ENCODE data around the gene TRPM1. TPM values are rescaled to one million over a fixed set of nuclear protein-coding genes. Genes with fewer than 3 reads are reported as not detected.

The TRPM1 gene
- total and polyA plus RNA-seq, 4 experiments from 2014 or later, result not detected

- Mint-ChIP-seq H3K27ac (no peak overlapping the region), H3K36me3 (peaks cover 0 to 2% of the 10 kb centered on the region in 2 donors), H3K27me3 (peaks cover 3 to 17% of the 10 kb centered on the region in 2 donors), H3K4me3 (no peak overlapping the region), H3K9me3 (peaks cover 0 to 27% (median 17%) of the 10 kb centered on the region in 8 donors), H3K4me1 (no peaks in the 10 kb centered on the region)
- H3K27ac ChIP-seq (ENCODE audit: low read depth, low read length), result no peak overlapping the region
- intact Hi-C loops (cut with micrococcal nuclease), result no loop called here
- CTCF ChIA-PET (ENCODE audit: partially characterized antibody), result interaction anchor here (2.3 kb wide), 1 partner anchor 13 kb away, joined by 8 read pairs; no protein-coding TSS in a partner anchor
- DNase-seq, result no peak
- no peak overlapping the region for H3K4me3 ChIP-seq (ENCODE audit: low read length in 2 of 2)
- POLR2A ChIA-PET (ENCODE audit: partially characterized antibody), result no interaction called here
- no peaks in the 10 kb centered on the region for H3K9me3 ChIP-seq (ENCODE audit: control insufficient read depth in 1 of 2, low read length in 2 of 2)
- no peaks in the 10 kb centered on the region for H3K36me3 ChIP-seq (ENCODE audit: insufficient read depth, low read length)
- no peaks in the 10 kb centered on the region for H3K4me1 ChIP-seq (ENCODE audit: insufficient read depth, low read length)
- H3K27me3 ChIP-seq (ENCODE audit: insufficient read depth, low read length), result no peaks in the 10 kb centered on the region
Measured at GRCh38 chr15:31116423-31117030, 15.0 kb upstream of the TRPM1 start.

- ChIA-PET POLR2A (ENCODE audit: partially characterized antibody) (no interaction called here), CTCF (ENCODE audit: partially characterized antibody) (interaction anchor here (0.5 to 1.7 kb wide), 3 partner anchors 16 to 259 kb away, joined by 3 to 5 read pairs (median 3); no protein-coding TSS in a partner anchor)
- no peak overlapping the region for H3K4me3 ChIP-seq (ENCODE audit: low read length in 2 of 2)
- Mint-ChIP-seq H3K4me3 (no peak overlapping the region), H3K27ac (no peak overlapping the region), H3K27me3 (peaks cover 6 to 12% of the 10 kb centered on the region in 2 donors), H3K9me3 (peaks cover 0 to 18% (median 13%) of the 10 kb centered on the region in 8 donors), H3K4me1 (no peaks in the 10 kb centered on the region), H3K36me3 (peaks cover 0 to 2% of the 10 kb centered on the region in 2 donors)
- no peaks in the 10 kb centered on the region for H3K9me3 ChIP-seq (ENCODE audit: control insufficient read depth in 1 of 2, low read length in 2 of 2)
- H3K4me1 ChIP-seq (ENCODE audit: insufficient read depth, low read length), result no peaks in the 10 kb centered on the region
- no peaks in the 10 kb centered on the region for H3K27me3 ChIP-seq (ENCODE audit: insufficient read depth, low read length)
- H3K27ac ChIP-seq (ENCODE audit: low read depth, low read length), result no peak overlapping the region
- DNase-seq, result no peak
- intact Hi-C loops (cut with micrococcal nuclease), result no loop called here
- H3K36me3 ChIP-seq (ENCODE audit: insufficient read depth, low read length), result no peaks in the 10 kb centered on the region
Measured at GRCh38 chr15:31111091-31111647, 9.6 kb upstream of the TRPM1 start.

DNA sequence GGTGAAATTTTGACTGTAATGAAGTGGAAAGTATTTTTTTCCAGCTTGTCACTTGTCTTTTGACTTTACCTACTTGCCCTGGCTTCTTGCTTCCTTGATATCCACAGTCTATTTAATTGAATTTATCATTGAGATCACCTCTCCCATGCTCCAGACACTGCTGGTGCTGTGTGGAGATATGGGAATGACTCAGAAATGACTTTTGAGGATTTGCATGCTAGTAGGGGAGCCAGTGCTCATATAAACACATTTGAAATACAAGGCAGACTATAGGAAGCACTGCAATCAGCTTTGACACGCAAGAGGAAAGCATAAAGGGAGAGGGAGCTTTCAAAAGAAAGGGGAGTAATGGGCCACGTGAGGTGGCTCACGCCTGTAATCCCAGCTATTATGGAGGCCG, 7.3 kb upstream of the TRPM1 start:
- intact Hi-C loops (cut with micrococcal nuclease), result no loop called here

DNA sequence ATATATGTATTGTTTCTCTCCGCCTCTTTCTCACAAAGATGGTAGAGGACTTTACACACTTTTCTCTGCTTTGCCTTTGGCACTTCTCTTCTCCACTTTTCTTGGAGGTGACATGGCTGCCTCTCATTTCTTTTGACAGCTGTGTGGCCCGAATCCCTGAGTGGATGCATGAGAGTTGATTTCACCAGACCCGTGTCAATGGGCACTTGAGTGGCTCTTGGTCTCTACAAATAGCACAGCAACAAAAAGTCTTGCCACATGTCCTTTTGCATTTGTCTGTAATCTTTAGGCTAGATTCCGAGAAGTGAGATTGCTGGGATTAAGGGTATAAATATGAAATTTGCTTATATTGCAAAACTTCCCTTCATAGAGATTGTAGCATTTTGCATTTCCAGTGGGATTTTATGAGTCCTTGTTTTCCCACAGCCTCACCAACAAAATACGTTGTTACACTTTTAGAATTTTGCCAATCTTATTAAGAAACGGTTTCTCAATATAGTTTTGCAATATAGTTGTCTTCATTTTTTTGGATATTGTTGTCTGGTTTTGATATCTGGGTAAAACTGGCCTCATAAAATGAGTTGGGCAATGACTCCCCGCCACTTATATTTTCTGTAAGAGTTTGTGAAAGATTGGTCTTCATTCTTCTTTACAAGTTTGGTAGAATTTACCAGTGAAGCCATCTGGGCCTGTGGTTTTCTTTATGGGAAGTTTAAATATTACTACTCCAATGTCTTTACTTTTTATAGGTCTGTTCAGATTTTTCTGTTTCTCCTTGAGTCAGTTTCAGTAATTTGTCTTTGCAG, 5.2 kb upstream of the TRPM1 start:
- H3K9me3 Mint-ChIP-seq, result peaks cover 0 to 4% (median 0%) of the 10 kb centered on the region in 8 donors
- Histone ChIP-seq H3K27ac (ENCODE audit: low read depth, low read length) (no peak overlapping the region), H3K27me3 (ENCODE audit: insufficient read depth, low read length) (no peaks in the 10 kb centered on the region), H3K4me1 (ENCODE audit: insufficient read depth, low read length) (no peaks in the 10 kb centered on the region), H3K4me3 (ENCODE audit: low read length in 2 of 2) (no peak overlapping the region), H3K36me3 (ENCODE audit: insufficient read depth, low read length) (no peaks in the 10 kb centered on the region), H3K9me3 (ENCODE audit: control insufficient read depth in 1 of 2, low read length in 2 of 2) (no peaks in the 10 kb centered on the region)
- H3K36me3 Mint-ChIP-seq, result no peaks in the 10 kb centered on the region
- H3K4me3 Mint-ChIP-seq, result no peak overlapping the region
- ChIA-PET POLR2A (ENCODE audit: partially characterized antibody) (no interaction called here), CTCF (ENCODE audit: partially characterized antibody) (no interaction called here)
- peaks cover 6% of the 10 kb centered on the region in 2 donors for H3K27me3 Mint-ChIP-seq
- DNase-seq, result no peak
- no peak overlapping the region for H3K27ac Mint-ChIP-seq
- intact Hi-C loops (cut with micrococcal nuclease), result no loop called here
- no peaks in the 10 kb centered on the region for H3K4me1 Mint-ChIP-seq

More for the DNA sequence above, 7.3 kb upstream of the TRPM1 start:
- Mint-ChIP-seq H3K9me3 (peaks cover 0 to 7% (median 4%) of the 10 kb centered on the region in 8 donors), H3K36me3 (no peaks in the 10 kb centered on the region), H3K27me3 (peaks cover 6% of the 10 kb centered on the region in 2 donors), H3K27ac (no peak overlapping the region), H3K4me1 (no peaks in the 10 kb centered on the region), H3K4me3 (no peak overlapping the region)
- no peaks in the 10 kb centered on the region for H3K4me1 ChIP-seq (ENCODE audit: insufficient read depth, low read length)
- no peak overlapping the region for H3K4me3 ChIP-seq (ENCODE audit: low read length in 2 of 2)
- no peaks in the 10 kb centered on the region for H3K9me3 ChIP-seq (ENCODE audit: control insufficient read depth in 1 of 2, low read length in 2 of 2)
- ChIA-PET POLR2A (ENCODE audit: partially characterized antibody) (no interaction called here), CTCF (ENCODE audit: partially characterized antibody) (interaction anchor here (1.1 kb wide), 1 partner anchor 20 kb away, joined by 5 read pairs; no protein-coding TSS in a partner anchor)
- H3K27me3 ChIP-seq (ENCODE audit: insufficient read depth, low read length), result no peaks in the 10 kb centered on the region
- no peak overlapping the region for H3K27ac ChIP-seq (ENCODE audit: low read depth, low read length)
- no peaks in the 10 kb centered on the region for H3K36me3 ChIP-seq (ENCODE audit: insufficient read depth, low read length)
- DNase-seq, result no peak

DNA sequence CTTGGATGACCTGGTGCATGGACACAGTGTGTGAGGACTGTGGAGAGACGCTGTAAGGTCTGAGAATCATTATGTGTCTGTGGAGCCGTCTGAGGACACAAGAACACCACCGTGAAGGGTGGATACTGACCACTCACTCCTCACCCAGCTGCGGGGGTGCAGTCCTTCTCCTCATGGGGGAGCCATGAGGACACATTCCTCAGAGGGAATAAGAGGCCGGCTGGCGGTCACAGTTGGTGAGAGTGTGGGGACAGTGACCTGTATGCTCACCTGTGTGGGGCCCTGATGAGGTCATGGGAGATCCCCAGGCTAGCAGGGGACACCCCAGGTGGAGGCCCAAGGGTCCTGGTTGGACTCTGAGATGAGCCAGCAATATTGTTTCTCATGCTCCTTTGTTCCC, 2.5 kb upstream of the TRPM1 start:
- H3K36me3 Mint-ChIP-seq, result no peaks in the 10 kb centered on the region
- H3K27ac ChIP-seq (ENCODE audit: low read depth, low read length), result no peak overlapping the region
- CTCF ChIA-PET (ENCODE audit: partially characterized antibody), result no interaction called here
- intact Hi-C loops (cut with micrococcal nuclease), result no loop called here
- H3K4me3 ChIP-seq (ENCODE audit: low read length in 2 of 2), result no peak overlapping the region
- no peaks in the 10 kb centered on the region for H3K4me1 Mint-ChIP-seq
- H3K4me1 ChIP-seq (ENCODE audit: insufficient read depth, low read length), result no peaks in the 10 kb centered on the region
- no peak for DNase-seq
- POLR2A ChIA-PET (ENCODE audit: partially characterized antibody), result no interaction called here
- no peak overlapping the region for H3K4me3 Mint-ChIP-seq
- H3K36me3 ChIP-seq (ENCODE audit: insufficient read depth, low read length), result no peaks in the 10 kb centered on the region
- no peaks in the 10 kb centered on the region for H3K9me3 ChIP-seq (ENCODE audit: control insufficient read depth in 1 of 2, low read length in 2 of 2)
- no peak overlapping the region for H3K27ac Mint-ChIP-seq
- peaks cover 0 to 4% (median 0%) of the 10 kb centered on the region in 8 donors for H3K9me3 Mint-ChIP-seq
- H3K27me3 ChIP-seq (ENCODE audit: insufficient read depth, low read length), result no peaks in the 10 kb centered on the region
- peaks cover 7 to 9% of the 10 kb centered on the region in 2 donors for H3K27me3 Mint-ChIP-seq

DNA sequence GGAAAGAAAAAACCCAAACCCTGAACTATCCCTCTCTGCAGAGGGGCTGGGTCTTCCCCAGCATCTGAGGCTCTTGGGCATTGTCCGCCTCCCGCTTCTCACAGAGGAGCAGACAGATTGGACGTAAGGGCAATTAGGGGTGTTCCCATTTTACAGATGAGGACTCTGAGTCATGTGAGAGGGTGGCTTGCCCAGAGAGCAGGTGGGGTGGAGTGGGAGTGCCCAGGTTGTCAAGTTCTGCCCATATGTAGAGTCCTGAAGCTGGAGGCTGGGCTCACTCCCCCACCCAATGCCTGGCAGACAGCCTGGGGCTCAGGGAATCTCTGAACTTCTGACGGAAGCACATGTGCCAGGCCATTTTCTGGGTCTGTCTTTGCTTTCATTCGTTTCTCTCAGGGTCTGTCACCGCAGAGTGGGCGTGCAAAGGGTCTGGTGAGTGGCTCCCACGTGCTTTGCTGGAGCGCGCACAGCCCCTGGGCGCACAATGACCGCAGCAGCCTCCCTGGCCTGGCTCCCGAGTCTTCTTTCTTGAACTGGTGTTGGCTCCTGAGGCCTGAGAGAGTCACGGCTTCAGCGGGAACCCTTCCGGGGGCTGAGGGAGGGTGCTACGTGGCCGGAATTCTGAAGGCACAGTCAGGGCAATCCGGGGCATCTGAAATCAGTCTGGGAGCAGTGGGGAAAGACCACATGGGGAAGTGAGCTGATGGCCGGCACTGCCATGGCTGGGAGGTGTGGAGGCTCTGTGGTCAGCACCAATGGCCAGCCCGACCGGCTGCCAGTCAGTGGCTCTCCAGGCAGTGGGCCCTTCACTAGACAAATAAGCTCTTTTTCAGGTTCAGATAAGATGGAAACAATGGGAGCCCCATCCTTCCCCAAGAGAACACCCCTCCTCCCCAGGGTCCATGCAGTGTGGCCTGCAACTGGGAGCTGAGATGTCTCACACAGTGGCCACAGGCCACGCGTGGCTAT, 1.1 kb upstream of the TRPM1 start:
- Mint-ChIP-seq H3K4me1 (no peaks in the 10 kb centered on the region), H3K36me3 (no peaks in the 10 kb centered on the region), H3K27ac (no peak overlapping the region), H3K9me3 (peaks cover 0 to 4% (median 0%) of the 10 kb centered on the region in 8 donors), H3K4me3 (no peak overlapping the region), H3K27me3 (peaks cover 7 to 11% of the 10 kb centered on the region in 2 donors)
- ChIA-PET CTCF (ENCODE audit: partially characterized antibody) (no interaction called here), POLR2A (ENCODE audit: partially characterized antibody) (no interaction called here)
- Histone ChIP-seq H3K27me3 (ENCODE audit: insufficient read depth, low read length) (no peaks in the 10 kb centered on the region), H3K9me3 (ENCODE audit: control insufficient read depth in 1 of 2, low read length in 2 of 2) (no peaks in the 10 kb centered on the region), H3K27ac (ENCODE audit: low read depth, low read length) (no peak overlapping the region), H3K36me3 (ENCODE audit: insufficient read depth, low read length) (no peaks in the 10 kb centered on the region), H3K4me1 (ENCODE audit: insufficient read depth, low read length) (no peaks in the 10 kb centered on the region), H3K4me3 (ENCODE audit: low read length in 2 of 2) (no peak overlapping the region)
- intact Hi-C loops (cut with micrococcal nuclease), result no loop called here
- no peak for DNase-seq

DNA sequence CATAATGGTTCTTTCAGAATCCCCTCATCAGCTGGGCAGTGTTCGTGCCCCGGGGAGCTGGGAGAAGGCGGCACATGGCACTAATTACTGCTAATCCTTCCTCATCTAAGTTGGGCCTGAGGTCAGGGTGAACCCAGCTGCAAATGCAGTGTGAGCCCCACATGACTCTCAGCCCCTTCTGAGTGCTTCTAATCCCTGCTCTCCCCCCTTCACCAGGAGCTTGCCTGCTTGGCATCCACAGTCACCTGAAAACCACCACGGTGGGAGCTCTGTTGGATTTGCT, 455 bp upstream of the TRPM1 start:
- Histone ChIP-seq H3K36me3 (ENCODE audit: insufficient read depth, low read length) (no peaks in the 10 kb centered on the region), H3K4me3 (ENCODE audit: low read length in 2 of 2) (no peak overlapping the region), H3K4me1 (ENCODE audit: insufficient read depth, low read length) (no peaks in the 10 kb centered on the region), H3K9me3 (ENCODE audit: control insufficient read depth in 1 of 2, low read length in 2 of 2) (no peaks in the 10 kb centered on the region), H3K27me3 (ENCODE audit: insufficient read depth, low read length) (no peaks in the 10 kb centered on the region), H3K27ac (ENCODE audit: low read depth, low read length) (no peak overlapping the region)
- no peaks in the 10 kb centered on the region for H3K4me1 Mint-ChIP-seq
- H3K4me3 Mint-ChIP-seq, result no peak overlapping the region
- intact Hi-C loops (cut with micrococcal nuclease), result no loop called here
- no peaks in the 10 kb centered on the region for H3K36me3 Mint-ChIP-seq
- peaks cover 4 to 11% of the 10 kb centered on the region in 2 donors for H3K27me3 Mint-ChIP-seq
- no peak for DNase-seq
- H3K9me3 Mint-ChIP-seq, result peaks cover 0 to 4% (median 0%) of the 10 kb centered on the region in 8 donors
- CTCF ChIA-PET (ENCODE audit: partially characterized antibody), result no interaction called here
- POLR2A ChIA-PET (ENCODE audit: partially characterized antibody), result no interaction called here
- no peak overlapping the region for H3K27ac Mint-ChIP-seq
